Neural progenitor cell (in vitro differentiated cells): ENCODE data around the gene PIAS2. TPM values are rescaled to one million over a fixed set of nuclear protein-coding genes. Genes with fewer than 3 reads are reported as not detected.
"Not testable (repeated sequence)": the region's sequence is repeated elsewhere in the genome, so short reads cannot be mapped to it uniquely, and the experiment has no call there.

ENCODE experiments used
- DNase-seq: peaks from one replicate; pipeline ENCODE4 v3.0.0-alpha.2; 2016; ENCODE audit warnings: low spot score
- H2AFZ ChIP-seq: fragments of 200-600 bp; sonication (generic); replicated peaks from 2 replicates; pipeline ENCODE4 v1.6.1; 2016; ENCODE audit warnings: antibody characterized with exemption
- H3F3A ChIP-seq: fragments of 200-600 bp; sonication (generic); 2 replicates; pipeline ENCODE4 v1.6.1; 2016; ENCODE audit warnings: antibody characterized with exemption, low read depth
- H3K27ac ChIP-seq: fragments of 200-600 bp; sonication (generic); 2 replicates; pipeline ENCODE4 v1.5.1; 2016; ENCODE audit warnings: mild to moderate bottlenecking
- H3K27me3 ChIP-seq: fragments of 200-600 bp; sonication (generic); 2 replicates; pipeline ENCODE4 v1.6.1; 2016; ENCODE audit warnings: mild to moderate bottlenecking, moderate library complexity
- H3K36me3 ChIP-seq: fragments of 200-600 bp; sonication (generic); 2 replicates; pipeline ENCODE4 v1.5.1; 2016
- H3K4me1 ChIP-seq: fragments of 200-600 bp; sonication (generic); 2 replicates; pipeline ENCODE4 v1.6.1; 2016; ENCODE audit warnings: mixed run types
- H3K4me2 ChIP-seq: fragments of 200-600 bp; sonication (generic); 2 replicates; pipeline ENCODE4 v1.6.1; 2016
- H3K4me3 ChIP-seq: fragments of 200-600 bp; sonication (generic); 2 replicates; pipeline ENCODE4 v1.5.1; 2016
- H3K79me2 ChIP-seq: fragments of 200-600 bp; sonication (generic); 2 replicates; pipeline ENCODE4 v1.6.1; 2016; ENCODE audit warnings: low read depth
- H3K9ac ChIP-seq: fragments of 200-600 bp; sonication (generic); 2 replicates; pipeline ENCODE4 v1.6.1; 2016
- H3K9me3 ChIP-seq: fragments of 200-600 bp; sonication (generic); 2 replicates; pipeline ENCODE4 v1.5.1; 2016; ENCODE audit warnings: low read depth
- H4K20me1 ChIP-seq: fragments of 200-600 bp; sonication (generic); 2 replicates; pipeline ENCODE4 v1.6.1; 2016; ENCODE audit warnings: low read depth
- H3K27ac Mint-ChIP-seq: 3 replicates; pipeline ENCODE4 v1.8.0; 2021; ENCODE audit warnings: mixed read lengths
- H3K27me3 Mint-ChIP-seq: 2 replicates; pipeline ENCODE4 v1.8.0; 2022; ENCODE audit warnings: low read depth, mild to moderate bottlenecking, inconsistent platforms, moderate library complexity, mixed read lengths; ENCODE audit not compliant: insufficient read depth
- H3K36me3 Mint-ChIP-seq: 3 replicates; pipeline ENCODE4 v1.8.0; 2021; ENCODE audit warnings: mixed read lengths
- H3K4me1 Mint-ChIP-seq: 3 replicates; pipeline ENCODE4 v1.8.0; 2021; ENCODE audit warnings: mixed read lengths
- H3K4me3 Mint-ChIP-seq: 3 replicates; pipeline ENCODE4 v1.8.0; 2021; ENCODE audit warnings: mild to moderate bottlenecking, moderate library complexity, mixed read lengths
- H3K9me3 Mint-ChIP-seq: 3 replicates; pipeline ENCODE4 v1.8.0; 2020; ENCODE audit warnings: mixed read lengths
- CTCF ChIP-seq: fragments of 200-600 bp; sonication (generic); IDR thresholded peaks from 2 replicates; pipeline ENCODE4 v1.5.1; 2017; ENCODE audit warnings: antibody characterized with exemption, mild to moderate bottlenecking
- EZH2 ChIP-seq: fragments of 200-600 bp; sonication (generic); IDR thresholded peaks from 2 replicates; pipeline ENCODE4 v1.6.1; 2017; ENCODE audit warnings: antibody characterized with exemption, mild to moderate bottlenecking, moderate library complexity
- total RNA-seq: library from RNA; depleted of rRNA; stranded (reverse); fragments of >200 nt; gene quantifications from 2 replicates; pipeline ENCODE4 v1.2.3, GENCODE V29; 2015; ENCODE audit warnings: low replicate concordance

Gene PIAS2
- total RNA-seq, result 26.4 and 39.4 TPM in 2 replicates

- H3K4me1 Mint-ChIP-seq, result peaks cover 41% of the 10 kb centered on the region
- TF ChIP-seq EZH2 (peak; percentile 45), CTCF (no peak)
- H4K20me1 ChIP-seq, result peaks cover 39% of the 10 kb centered on the region
Measured at GRCh38 chr18:46917108-46917802, at the start of gene PIAS2, which contains the start of gene KATNAL2. TSS of gene PIAS2 (minus strand) at chr18:46917507. CDS start at chr18:46917345, 162 bp downstream. TSS of gene KATNAL2 (plus strand) at chr18:46917602. CDS start at chr18:46946873, 29,271 bp downstream.

GRCh38 chr18:46966266-46966665 lies 49.0 kb upstream of the PIAS2 start:
- H3K27ac ChIP-seq, H3K9me3 Mint-ChIP-seq, H3K36me3 ChIP-seq, H3K4me3 Mint-ChIP-seq, DNase-seq, H3K4me1 ChIP-seq, H3K4me2 ChIP-seq, H3K9ac ChIP-seq, H3K27ac Mint-ChIP-seq, H3K36me3 Mint-ChIP-seq, H3K27me3 ChIP-seq, H3K4me1 Mint-ChIP-seq, H3K27me3 Mint-ChIP-seq, H4K20me1 ChIP-seq, H3K79me2 ChIP-seq, H3F3A ChIP-seq, H3K9me3 ChIP-seq, H2AFZ ChIP-seq, H3K4me3 ChIP-seq: not testable (repeated sequence)

More at GRCh38 chr18:46917108-46917802, at the start of gene PIAS2, which contains the start of gene KATNAL2:
- Histone ChIP-seq H3K9ac (no peak within 1 kb of the TSS), H3K27ac (no peak within 1 kb of the TSS), H3K79me2 (peaks cover 46% of the 10 kb centered on the region), H3K36me3 (no peaks in the 10 kb centered on the region), H2AFZ (peak within 1 kb of the TSS; percentile 99), H3K9me3 (no peaks in the 10 kb centered on the region), H3K4me2 (peak within 1 kb of the TSS; percentile 92), H3F3A (peaks cover 13% of the 10 kb centered on the region), H3K4me3 (peak within 1 kb of the TSS; percentile 85), H3K27me3 (no peaks in the 10 kb centered on the region), H3K4me1 (peaks cover 27% of the 10 kb centered on the region)
- peaks cover 2% of the 10 kb centered on the region for H3K36me3 Mint-ChIP-seq
- H3K9me3 Mint-ChIP-seq, result no peaks in the 10 kb centered on the region
- DNase-seq, result peak; percentile 94
- H3K27me3 Mint-ChIP-seq, result peaks cover 6% of the 10 kb centered on the region
- H3K4me3 Mint-ChIP-seq, result peak within 1 kb of the TSS; percentile 96
- peak within 1 kb of the TSS; percentile 93 for H3K27ac Mint-ChIP-seq

GRCh38 chr18:46964579-46965293 lies 47.4 kb upstream of the PIAS2 start:
- not testable (repeated sequence) for H3F3A ChIP-seq, H3K4me3 Mint-ChIP-seq, H3K27me3 Mint-ChIP-seq, H3K4me1 ChIP-seq, H3K27me3 ChIP-seq, H3K9me3 Mint-ChIP-seq, H3K4me3 ChIP-seq, DNase-seq, H3K79me2 ChIP-seq, H3K4me2 ChIP-seq, H2AFZ ChIP-seq, H3K9ac ChIP-seq, H3K27ac Mint-ChIP-seq, H4K20me1 ChIP-seq, H3K36me3 ChIP-seq, H3K27ac ChIP-seq, H3K4me1 Mint-ChIP-seq, H3K9me3 ChIP-seq, H3K36me3 Mint-ChIP-seq

- H3K4me3 ChIP-seq, H3K4me1 Mint-ChIP-seq, H3K9ac ChIP-seq, H3F3A ChIP-seq, H4K20me1 ChIP-seq, H3K9me3 ChIP-seq, H3K79me2 ChIP-seq, H3K4me2 ChIP-seq, H3K36me3 ChIP-seq, H3K4me3 Mint-ChIP-seq, DNase-seq, H2AFZ ChIP-seq, H3K9me3 Mint-ChIP-seq, H3K27me3 ChIP-seq, H3K27me3 Mint-ChIP-seq, H3K36me3 Mint-ChIP-seq, H3K27ac ChIP-seq, H3K27ac Mint-ChIP-seq, H3K4me1 ChIP-seq: not testable (repeated sequence)
Measured at GRCh38 chr18:46963656-46964578, 46.6 kb upstream of the PIAS2 start.
